Keratinocyte (primary cell): ENCODE measurements around the gene RITA1.

ENCODE experiments used
- CTCF ChIP-seq, 3 experiments: IDR thresholded peaks in 1 of 3; conservative IDR thresholded peaks in 1 of 3; optimal IDR thresholded peaks in 1 of 3; 2 replicates in 2 of 3; 3 replicates in 1 of 3; pipeline versions ENCODE3 to v1.5.1; 2011; ENCODE audit warnings: low read length in 3 of 3, mild to moderate bottlenecking in 3 of 3, moderate library complexity in 2 of 3, control low read depth in 1 of 3, inconsistent platforms in 1 of 3; ENCODE audit not compliant: insufficient read depth in 2 of 3; ENCODE audit errors: extremely low read depth in 1 of 3
- EZH2 ChIP-seq: IDR thresholded peaks from one replicate; pipeline ENCODE4 v1.6.1; 2012; ENCODE audit warnings: inconsistent platforms, mild to moderate bottlenecking, low read length, moderate library complexity

DNA sequence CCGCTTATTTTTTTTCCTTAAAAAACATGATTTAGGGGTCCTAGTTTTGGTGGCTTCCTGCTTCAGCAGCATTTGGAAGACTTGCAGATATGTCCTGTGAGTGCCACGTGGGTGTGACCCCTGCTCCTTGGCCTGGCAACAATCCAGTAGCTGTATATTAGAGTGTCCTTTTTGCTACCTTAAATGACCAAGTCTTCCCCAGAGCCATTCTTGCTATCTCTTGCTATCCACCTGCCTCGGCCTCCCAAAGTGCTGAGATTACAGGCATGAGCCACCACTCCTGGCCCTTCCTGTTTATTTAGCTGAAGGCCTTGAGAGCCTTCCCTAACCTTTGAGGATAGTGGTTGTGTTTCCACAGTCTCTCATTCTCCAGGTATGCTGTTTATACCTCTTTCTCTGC lies 52.8 kb downstream of the RITA1 start:
- TF ChIP-seq CTCF (optimal IDR thresholded peaks at IDR 0.05 in 1 of 3, IDR thresholded peaks at IDR 0.05 in 1 of 3, conservative IDR thresholded peaks at IDR 0.05 in 1 of 3; ENCODE audit: extremely low read depth in 1 of 3, insufficient read depth in 2 of 3, low read length in 3 of 3) (no peak), EZH2 (no peak)
